Measurements from ENCODE around the gene NCS1. TPM values are rescaled to one million over a fixed set of nuclear protein-coding genes. Genes with fewer than 3 reads are reported as not detected.
A peak's percentile ranks its signal among the peaks of the same experiment; 100 is the strongest.

The NCS1 gene
- total and polyA plus RNA-seq, 9 of the 15 experiments (the other 6 are each of a cell fraction or from before 2014, with no cell fraction given): 0.28 to 27.0 (median 9.6) TPM

GRCh38 chr9:130150779-130151382 lies 21.3 kb upstream of the NCS1 start (continued):
- TF ChIP-seq ZNF592 (IDR thresholded peaks at IDR 0.05) (peak; percentile 100), TGIF2 (CRISPR knock-in tag; IDR thresholded peaks at IDR 0.05) (no peak), TRIM28 (IDR thresholded peaks at IDR 0.05) (no peak; the same call in 1 of the 2 replicates), POLR3A (IDR thresholded peaks at IDR 0.05; ENCODE audit: borderline replicate concordance, extremely low read depth, insufficient read depth, insufficient read length) (no peak), TCF15 (CRISPR knock-in tag; IDR thresholded peaks at IDR 0.05) (peak; percentile 94), NR4A1 (CRISPR knock-in tag; IDR thresholded peaks at IDR 0.05) (peak; percentile 97; the same call in 1 of the 2 replicates), NR4A1 (tag; IDR thresholded peaks at IDR 0.05) (peak; percentile 99), GATAD2A (IDR thresholded peaks at IDR 0.05) (peak; percentile 88; the same call in 1 of the 2 replicates), CBX3 (IDR thresholded peaks at IDR 0.05; ENCODE audit: borderline replicate concordance in 1 of 2, low read length in 2 of 2) (no peak), ZNF431 (CRISPR knock-in tag; IDR thresholded peaks at IDR 0.05) (no peak), NR2F6 (CRISPR knock-in tag; IDR thresholded peaks at IDR 0.05) (no peak), HMGN3 (IDR thresholded peaks at IDR 0.05; ENCODE audit: borderline replicate concordance, extremely low read depth, insufficient read length, low read depth, low read length) (no peak), NCOA6 (IDR thresholded peaks at IDR 0.05) (no peak), CEBPZ (IDR thresholded peaks at IDR 0.05; ENCODE audit: borderline replicate concordance, low read depth, low read length) (no peak), AFF4 (CRISPR knock-in tag; IDR thresholded peaks at IDR 0.05) (no peak), LCOR (CRISPR knock-in tag; IDR thresholded peaks at IDR 0.05) (no peak), ZNF780A (CRISPR knock-in tag; IDR thresholded peaks at IDR 0.05) (no peak)

Data from K562 (cell line).